T-helper 9 cell (primary cell): ENCODE measurements around the gene ETV6.

Experiments used
- DNase-seq: peaks from one replicate; pipeline ENCODE4 v3.0.0-alpha.2; 2020

The ETV6 gene

DNA sequence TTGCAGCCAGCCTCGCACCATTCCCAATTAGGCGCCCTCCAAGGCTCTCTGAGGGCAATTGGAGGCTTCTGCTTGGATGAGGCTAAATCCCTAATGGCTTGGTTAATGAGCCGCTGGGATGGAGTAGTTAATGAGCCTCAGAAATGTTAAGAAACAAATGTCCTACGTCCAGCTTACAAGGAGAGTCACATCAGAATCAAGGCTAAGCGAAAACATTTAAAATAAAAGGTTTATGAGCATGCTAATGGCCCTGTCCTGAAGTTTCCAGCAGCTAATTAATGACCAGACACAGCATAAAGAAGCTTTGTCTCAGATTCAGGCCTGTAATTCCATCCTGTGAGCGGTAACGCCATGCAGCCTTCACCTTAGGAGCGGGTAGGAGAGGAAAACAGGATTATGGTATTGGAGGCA is 220.6 kb downstream of the ETV6 start:
- DNase-seq: no peak

DNA sequence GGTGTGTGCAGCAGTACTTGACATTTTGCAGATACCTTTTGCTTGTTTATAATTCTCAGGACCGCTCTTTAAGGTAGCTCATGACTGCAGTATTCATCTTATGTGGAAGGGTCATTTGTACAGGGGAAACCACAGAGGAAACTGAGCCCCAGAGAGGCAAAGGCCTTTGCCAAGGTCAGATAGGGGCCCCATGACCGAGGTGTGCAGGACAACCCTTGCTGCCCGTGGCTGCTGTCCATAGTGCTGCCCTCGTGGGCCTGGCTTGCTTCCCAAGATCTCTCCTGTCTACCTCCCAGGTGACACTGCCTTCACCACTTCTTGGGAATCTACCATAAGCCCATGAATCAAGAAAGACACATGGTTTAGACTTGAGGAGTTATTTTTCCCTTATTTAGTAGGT is 222.6 kb downstream of the ETV6 start:
- DNase-seq: no peak

DNA sequence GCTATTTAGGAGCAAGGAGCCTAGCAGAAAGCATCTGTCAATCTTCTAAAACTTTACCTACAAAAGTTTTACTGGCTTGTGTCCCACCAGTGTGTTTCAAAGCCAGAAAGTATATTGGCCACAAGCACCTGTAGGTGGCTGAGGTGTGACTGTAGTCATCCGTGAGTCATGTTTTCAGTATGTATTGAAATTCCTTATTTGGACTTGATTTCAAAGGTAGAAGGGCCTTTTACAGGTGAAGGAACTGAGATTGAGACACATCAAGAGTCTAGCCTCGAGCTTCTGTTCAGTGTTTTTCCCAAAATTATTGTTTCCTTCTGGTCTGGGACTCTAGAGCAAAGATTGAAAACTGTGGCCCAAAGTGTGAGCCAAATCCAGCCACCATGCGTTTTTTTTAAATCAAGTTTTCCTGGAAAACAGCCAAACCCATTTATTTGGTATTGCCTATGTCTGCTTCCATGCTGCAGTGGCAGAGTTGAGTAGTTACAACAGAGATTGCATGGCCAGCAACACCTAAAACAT is 226.0 kb downstream of the ETV6 start:
- DNase-seq: no peak

DNA sequence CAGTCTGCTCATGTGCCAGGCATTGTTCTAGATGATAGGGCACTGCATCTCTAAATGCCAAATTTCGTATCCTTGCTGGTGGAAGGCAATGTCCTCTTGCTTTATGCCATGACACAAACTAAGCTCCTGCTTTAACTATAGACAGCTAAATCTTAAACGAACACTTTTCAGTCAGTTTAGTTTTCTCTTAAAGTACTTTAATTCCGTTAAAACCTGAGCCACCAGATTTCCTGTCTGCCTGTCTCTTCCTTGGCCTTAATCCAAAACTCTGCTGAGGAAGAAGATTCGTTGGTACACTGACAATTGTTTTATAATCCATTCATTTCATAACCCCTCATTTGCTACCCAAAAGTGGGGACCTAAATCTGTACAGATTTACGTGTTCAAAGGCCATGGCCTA is 226.8 kb downstream of the ETV6 start:
- DNase-seq: no peak

DNA sequence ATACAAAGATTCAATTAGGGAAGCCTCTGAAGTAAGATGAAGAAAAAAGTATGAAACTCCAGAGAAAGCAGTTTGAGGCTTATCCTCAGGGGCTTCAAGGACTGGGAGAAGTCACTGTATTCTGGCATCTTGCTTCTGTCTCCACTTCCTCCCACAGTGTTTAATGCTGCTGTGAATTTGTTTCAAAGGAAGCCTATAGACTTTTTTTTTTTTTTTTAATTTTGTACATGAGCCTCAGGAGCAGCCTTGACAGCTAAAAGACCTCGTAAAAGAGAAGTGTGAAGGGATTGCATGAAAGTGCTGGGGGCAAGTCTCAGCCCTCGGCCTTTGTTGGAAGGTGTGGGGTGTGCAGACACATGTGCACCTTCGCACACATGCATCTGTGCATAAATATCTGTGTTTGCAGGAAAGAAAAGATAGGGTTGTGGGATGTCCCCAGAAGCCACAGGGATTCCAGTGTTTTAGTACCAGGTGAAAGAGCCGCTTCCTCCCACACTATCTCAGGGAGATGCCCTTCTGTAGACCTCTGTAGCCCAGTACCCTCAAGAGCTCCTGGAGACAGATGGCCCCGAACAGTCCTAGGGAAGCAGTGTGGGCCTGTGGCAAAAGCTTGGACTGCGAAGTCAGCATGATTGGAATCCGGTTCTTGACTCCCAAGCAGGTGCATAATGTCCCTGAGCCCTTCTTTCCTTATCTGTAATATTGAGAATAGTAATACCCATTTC is 227.8 kb downstream of the ETV6 start:
- no peak for DNase-seq

GRCh38 chr12:11877869-11878780 is 228.7 kb downstream of the ETV6 start:
- DNase-seq: no peak

DNA sequence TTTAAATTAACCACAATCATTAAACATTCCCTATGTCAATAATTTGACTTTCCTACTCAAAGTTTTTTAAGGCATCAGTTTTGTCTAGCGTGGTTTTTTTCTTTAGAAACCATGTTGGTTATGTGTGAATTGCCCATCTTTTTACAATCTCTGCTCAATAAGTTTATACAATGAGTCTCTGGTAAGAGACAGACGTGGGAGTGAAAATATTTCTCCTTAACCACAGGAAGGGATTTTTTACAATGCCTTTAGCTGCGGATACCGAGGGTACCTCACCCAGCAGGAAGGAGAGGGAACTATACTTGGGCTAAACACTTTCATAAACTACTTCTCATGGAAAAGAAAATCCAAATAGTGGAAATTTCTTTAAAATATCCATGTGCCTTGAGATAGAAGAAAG is 229.8 kb downstream of the ETV6 start:
- DNase-seq: no peak

DNA sequence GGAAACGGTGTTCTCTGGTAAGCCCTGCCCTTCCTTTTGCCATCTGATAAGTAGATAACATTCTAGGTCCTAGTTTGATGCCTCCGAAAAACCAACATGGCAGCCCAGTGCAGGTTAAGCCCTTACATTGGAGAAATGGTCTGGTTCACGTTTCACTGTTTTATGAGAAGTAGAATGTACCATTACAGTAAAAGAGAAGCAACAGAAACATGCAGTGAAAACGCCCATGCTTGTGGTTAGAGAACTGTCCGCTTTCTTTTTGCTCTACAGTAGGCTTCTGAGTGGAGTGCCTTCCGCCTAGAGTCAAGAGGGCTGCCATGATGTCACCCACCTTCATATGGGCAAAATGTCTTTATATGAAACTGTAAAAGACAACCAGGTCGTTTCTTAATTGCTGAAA is 230.9 kb downstream of the ETV6 start:
- DNase-seq: no peak

DNA sequence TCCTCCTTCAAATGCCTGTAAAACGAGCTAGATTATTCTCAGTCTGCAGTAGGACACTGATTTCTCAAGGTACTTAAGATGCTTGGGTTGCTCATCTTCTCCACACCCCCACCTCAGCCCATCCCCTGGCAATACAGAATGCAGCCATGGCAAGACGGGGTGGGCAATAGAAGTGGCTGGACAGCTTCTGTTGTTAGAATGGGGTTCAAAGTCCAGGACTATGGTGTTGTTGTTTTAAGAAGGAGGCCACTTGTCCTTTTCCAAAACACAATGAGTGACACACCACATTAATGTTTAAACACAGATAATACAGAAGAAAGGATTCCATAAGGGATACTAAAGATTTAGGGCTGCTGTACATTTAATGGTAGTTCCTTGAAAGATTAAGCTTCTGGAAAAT is 232.4 kb downstream of the ETV6 start:
- DNase-seq: no peak

DNA sequence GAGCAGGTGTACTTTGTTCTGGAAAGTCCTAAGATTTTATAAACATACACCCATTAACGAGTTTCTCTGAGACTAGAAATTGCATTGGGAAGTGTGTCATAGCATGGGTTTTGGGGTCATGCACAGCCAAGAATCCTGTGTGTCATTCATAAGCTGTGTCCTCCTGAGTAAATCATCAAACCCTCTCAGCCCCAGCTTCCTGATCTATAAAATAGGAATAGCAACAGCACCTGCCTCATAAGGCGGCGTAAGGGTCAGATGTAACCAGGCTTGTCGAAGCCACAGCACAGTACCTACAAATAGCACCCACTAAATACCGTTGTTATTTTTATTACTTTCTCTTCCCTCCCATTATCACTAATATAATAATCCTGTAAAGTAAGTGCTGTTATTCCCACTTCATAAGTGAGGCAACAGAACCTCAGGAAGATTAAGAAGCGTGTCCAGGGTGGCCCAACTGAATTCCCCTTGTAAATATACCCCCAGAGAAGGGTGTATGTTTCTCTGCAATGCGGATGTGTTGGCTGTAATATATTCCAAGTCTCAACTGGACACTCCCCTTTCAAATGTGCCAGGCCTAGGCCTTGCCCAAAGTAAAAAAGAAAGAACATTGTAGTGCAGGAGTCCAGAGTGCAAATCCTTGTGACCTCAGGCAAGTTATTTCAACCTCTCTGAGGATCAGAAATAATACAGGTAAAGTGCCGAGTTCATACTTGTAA is 233.0 kb downstream of the ETV6 start:
- no peak for DNase-seq

GRCh38 chr12:11884116-11884515 is 234.6 kb downstream of the ETV6 start:
- no peak for DNase-seq

DNA sequence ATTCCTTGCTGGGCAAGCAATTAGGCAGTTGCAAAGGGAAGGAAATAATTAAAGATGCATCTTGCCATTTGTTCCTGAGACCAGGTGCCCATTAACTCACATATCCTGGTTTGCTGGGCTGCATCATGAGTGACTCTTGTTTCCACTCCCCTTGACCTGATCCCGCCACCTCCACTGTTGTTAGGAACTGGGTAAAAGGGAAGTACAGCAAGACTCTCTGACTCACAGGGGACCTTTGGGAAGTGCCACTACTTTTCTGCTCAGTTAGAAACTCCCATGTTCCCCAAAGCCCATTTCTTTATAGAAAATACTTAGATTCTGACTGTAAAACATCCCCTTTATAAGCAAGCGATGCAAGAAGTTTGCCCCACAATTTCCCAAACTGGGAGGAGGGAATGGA is 235.2 kb downstream of the ETV6 start:
- DNase-seq: no peak

DNA sequence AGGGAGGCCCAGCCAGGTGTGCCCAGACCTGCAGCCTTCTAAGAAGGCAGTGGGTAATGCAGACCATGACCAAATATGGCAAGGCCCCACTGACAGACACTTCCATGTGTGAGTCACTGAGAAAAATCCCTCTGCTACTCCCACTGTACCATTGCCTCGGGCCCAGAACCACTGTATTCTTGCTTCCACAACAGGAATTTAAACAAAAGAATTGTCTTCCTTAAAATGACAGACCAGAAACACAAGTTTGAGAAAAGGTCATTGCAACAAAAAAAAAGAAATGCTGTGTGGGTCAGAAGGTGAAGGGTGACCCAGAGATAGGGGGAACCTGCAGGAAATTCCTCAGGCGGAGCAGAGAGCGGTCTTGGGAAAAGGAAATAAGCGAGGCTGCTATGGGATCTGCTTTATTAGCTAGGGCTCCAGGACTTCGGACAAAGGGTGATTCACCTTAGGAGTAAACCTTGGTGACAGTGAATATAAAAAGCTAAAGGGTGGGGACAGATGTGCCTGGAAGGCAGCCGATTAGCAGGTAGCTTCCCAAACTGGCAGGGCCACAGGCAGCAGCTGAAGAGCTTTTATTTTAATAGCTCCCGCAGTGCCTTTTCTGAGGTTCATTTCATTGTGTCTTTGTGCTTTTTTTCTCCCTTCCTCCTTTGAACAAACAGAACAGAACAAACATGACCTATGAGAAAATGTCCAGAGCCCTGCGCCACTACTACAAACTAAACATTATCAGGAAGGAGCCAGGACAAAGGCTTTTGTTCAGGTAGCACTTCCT is 236.0 kb downstream of the ETV6 start:
- DNase-seq: no peak

- DNase-seq: no peak
Observed at GRCh38 chr12:11886339-11886738, 236.9 kb downstream of the ETV6 start.

GRCh38 chr12:11888029-11888428 is 238.6 kb downstream of the ETV6 start:
- no peak for DNase-seq

DNA sequence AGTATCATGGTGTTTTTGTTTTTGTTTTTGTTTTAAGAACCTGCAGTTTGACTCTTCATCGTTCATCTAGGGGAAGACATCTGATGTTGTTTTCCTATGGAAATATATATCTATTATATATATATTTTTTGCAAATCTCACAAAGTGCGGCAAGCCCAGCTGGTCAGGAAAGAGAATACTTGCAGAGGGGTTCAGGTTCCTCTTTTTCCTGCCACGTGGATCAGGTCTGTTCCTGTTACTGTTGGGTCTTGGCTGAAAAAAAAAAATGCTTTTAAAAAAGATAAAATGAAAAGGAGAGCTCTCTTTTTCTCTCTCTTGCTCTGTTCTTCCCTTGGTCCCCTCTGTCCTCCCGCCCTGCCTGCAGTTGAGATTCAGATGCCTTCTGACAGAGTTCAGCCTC is 241.9 kb downstream of the ETV6 start:
- DNase-seq: no peak

DNA sequence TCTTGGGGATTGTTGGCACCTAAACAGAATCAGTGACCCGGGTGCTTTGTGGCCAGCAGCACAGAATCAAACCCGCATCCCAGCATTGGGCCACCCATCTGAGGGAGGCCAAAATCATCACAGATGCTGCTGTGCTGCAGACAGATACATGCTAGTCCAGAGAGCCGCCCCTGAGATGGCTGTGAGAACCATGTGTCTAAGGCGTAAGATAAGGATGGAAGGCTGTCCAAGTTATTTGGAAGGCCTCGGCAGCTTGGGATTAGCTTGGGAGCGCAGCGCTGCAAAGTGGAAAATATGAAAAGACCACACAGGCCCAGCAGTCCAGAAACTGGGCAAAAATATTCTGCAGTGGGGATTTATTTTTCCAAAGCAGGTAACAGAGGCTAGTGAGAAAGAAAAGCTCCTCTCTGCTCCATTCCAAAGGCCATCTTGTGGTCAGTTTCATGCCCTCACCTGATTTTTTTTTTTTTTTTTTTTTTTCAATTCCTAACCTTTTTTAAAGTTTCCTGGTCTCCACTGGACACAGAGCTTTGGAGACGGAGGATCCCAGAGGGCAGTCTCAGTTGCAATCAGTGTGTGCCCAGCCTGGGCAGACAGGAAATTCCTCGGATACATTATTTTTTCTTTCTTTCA is 242.4 kb downstream of the ETV6 start:
- no peak for DNase-seq

- no peak for DNase-seq
Observed at GRCh38 chr12:11893998-11894397, 244.5 kb downstream of the ETV6 start.

DNA sequence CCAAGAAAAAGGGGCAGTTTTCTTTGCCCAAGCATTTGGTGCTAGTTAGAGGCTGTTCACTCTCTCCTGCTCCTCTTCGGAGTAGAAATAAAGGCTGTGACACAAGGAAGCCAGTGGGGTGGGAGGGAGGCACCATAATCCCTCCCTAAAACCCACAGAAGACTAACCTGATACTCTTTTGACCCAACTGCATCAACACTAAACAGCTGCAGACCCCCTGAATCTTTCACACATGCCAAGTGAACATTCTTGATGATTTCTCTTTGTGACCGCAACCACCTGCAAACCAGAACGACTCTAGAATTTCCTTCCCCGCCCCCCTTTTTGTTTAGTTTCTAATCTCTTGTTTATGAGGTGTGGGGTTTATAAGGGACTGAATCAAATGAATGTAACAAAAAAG is 245.4 kb downstream of the ETV6 start:
- DNase-seq: no peak

GRCh38 chr12:11895421-11896078 is 246.1 kb downstream of the ETV6 start:
- no peak for DNase-seq

DNA sequence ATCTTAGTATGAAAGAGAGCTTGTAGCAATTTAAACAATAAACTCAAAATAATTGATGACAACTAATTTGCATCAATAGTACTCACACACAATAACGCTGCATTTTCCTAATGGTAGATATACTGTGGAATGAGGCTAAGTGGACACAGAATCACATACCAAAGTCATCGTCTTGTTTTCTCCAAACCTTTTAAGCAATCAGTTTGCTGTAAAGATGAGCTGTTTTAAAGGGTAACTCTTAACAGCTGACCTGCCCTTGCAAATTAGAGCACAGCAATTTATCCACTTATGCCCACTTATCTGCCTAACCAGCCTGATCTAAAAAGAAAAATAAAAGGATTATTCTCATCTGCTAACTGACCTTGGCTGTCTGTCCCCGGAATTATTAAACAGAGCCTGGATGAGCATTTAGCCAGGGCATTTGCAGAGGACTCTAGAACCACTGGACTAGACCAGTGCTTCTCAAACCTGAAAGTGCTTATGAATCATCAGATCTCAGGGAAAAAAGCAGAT is 247.0 kb downstream of the ETV6 start:
- no peak for DNase-seq
